ENCODE data around the gene MTARC2.

MTARC2 gene

DNA sequence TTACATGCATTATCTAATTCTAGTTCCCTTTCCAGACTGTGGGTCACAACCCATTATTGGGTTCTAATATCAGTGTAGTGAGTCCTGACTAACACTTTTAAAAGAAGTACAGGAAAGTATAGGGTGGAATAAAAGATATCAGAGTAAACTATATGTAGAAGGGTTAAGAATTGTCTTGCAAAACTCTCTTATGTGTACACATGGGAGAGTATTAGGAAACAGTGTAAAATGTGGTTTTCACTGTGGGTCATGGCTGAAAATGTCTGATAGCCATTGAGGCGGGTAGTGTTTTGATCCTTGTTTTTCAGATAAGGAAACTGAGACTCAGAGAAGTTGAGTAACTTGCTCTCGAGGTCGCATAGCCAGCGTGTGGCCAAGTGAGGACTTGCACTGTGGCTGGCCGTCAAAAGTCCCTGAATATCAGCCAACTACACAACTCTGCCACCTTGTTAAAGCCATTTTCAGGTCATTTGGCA is 20.0 kb downstream of the MTARC2 start:
- no peak for DNase-seq (ENCODE audit: low read depth, low spot score)

DNA sequence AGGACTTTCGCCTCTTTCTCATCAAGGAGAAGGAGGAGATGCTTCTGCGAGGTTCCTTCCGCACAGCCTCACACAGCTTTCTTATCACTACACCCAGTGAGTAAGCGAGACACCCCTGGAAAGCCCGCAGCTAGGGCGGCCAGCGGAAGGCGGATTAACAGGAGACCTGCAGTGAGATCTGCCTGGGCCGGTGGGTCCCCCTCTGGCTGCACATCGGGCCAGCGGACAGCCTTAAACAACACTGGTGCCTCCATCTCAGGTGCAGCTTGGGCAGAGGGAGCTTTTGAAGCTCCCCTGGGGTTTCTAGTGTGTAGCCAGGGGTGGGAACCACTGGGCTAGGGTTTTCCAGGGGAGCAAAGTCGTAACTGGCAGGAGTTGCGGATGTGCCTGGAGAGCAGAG is 21.1 kb downstream of the MTARC2 start:
- DNase-seq (ENCODE audit: low read depth, low spot score): no peak

DNA sequence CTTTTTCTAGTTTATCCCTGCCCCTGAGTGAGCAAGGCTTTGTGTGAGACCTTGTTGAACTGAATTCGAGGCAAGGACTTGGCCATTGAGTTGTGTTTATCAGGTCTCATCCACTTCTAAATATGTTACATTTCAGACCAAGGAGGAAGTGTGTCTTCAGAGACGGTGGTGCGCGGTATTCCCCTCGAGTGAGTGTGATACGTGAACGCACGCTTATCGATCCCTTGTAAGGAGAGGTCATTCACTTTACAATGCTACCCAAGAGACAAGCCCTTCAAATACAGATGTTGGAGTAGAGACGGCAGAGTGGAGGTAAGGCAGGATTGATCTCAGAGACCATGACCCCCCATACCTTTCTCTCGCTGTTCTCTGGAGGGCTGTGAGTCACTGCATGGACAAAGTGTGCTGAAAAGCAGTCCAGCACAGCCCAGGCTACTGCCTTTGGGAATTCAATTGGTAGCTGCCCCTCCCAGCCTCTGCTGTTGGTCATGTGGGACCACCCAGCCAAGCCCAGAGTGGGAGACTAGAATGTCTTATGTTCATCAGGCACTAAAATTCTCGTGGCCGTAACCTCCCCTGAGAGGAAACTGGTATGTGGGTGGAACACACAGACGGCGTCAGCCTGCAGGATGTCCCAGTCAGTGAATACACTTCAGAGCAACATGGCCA is 22.3 kb downstream of the MTARC2 start:
- DNase-seq (ENCODE audit: low read depth, low spot score): no peak

DNA sequence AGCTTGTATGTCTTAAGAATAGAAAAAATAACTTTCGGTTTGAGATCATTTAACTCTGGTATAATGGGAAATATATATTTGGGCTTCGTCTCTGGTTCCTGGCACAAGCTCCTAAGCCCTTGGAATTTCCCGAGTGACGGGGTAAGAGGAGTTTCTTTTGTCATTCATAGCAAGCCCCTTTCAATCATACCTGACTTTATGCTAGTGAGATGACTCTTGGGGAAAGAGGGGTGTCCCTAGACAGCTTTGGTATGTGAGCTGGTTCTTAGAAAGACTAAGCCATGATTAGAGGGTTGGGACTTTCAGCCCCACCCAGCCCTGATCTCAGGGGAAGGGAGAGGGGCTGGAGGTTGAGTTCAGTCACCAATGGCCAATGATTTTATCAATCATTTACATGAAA is 24.7 kb downstream of the MTARC2 start:
- no peak for DNase-seq (ENCODE audit: low read depth, low spot score)

DNA sequence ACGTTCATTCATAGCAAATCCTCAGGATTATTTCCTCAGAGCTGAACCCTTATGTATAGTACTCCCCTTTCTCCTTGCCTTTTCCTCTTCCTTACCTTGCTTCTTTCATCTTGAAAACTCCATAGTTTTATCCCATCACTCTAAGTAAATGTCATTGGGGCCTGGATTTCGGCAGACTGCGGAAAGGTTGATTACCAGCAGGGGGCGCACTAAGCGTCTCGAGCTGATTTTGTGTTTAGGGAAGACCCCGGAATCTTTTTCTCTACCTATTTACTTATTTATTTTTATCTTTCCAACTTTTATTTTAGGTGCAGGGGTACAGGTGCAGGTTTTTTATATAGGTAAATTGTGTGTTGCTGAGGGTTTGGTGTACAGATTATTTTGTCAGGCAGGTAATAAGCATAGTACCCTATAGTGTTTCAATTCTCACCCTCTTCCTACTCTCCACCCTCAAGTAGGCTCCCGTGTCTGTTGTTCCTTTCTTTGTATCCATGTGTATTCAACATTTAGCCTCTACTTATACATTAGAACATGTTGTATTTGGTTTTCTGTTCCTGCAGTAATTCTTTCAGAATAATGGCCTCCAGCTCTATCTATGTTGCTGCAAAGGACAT is 27.2 kb downstream of the MTARC2 start:
- DNase-seq (ENCODE audit: low read depth, low spot score): no peak

DNA sequence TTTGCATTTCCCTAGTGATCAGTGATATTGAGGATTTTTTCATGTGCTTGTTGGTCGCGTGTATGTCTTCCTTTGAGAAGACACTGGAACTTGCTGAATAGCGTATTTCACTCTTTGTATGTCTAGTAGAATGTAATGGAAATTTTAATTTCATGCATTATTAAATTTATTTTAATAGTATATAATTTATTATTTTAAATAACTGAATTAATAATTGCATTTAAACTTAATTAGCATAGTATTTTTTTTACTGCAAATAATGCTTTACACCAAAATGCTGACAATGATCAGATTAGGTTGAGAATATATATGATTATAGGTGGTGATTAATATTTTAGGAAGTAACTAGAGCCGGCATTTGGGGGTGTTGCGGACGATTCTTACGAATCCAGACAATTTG is 28.1 kb downstream of the MTARC2 start:
- no peak for DNase-seq (ENCODE audit: low read depth, low spot score)

DNA sequence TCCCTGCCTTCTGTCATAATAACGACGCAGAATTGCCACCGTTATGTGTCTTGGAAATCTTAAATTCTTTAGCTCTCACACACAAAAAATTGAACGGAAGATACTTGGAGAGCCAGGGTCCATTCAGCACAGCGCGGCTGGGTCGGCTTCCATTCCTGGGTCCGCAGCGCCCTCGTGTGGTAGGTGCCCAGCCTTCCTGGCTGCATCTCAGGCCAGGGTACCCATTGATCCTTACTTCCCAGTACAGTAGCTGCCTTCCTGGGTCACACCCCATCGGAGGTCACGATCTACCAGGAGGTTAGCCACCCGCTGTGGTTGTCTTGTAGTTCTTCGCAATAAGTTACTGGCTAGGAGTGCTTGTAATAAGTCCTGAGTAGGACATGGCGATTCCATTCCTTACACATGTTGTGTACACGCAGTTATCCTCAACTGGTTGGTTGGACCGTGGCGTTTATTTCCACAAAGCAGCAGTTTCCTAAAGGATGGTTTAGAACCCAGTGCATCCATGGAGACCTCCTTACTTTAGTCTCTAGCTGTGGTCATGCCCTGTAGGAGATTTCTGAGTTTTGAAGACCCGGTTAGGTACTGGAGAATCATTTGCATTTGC is 28.7 kb downstream of the MTARC2 start:
- peak; percentile 8 for DNase-seq (ENCODE audit: low read depth, low spot score)

DNA sequence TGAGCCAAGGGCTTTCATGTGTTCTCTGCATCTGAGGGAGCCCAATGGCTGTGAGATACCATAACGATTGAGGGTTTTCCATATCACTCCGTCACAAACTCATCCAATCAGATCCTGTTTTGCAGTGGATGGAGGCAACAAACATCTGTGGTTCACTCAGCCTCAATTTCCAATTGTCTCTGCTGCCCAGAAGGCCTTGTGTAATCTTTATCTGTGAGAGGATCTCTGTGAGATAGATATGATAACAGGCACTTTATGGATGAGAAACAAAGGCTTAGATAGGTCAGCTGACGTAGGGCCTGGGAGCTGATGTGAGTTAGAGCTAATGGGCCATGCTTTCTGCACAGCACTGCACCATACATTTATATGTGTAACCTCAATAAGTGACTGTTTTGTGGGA is 35.3 kb downstream of the MTARC2 start:
- no peak for DNase-seq (ENCODE audit: low read depth, low spot score)

DNA sequence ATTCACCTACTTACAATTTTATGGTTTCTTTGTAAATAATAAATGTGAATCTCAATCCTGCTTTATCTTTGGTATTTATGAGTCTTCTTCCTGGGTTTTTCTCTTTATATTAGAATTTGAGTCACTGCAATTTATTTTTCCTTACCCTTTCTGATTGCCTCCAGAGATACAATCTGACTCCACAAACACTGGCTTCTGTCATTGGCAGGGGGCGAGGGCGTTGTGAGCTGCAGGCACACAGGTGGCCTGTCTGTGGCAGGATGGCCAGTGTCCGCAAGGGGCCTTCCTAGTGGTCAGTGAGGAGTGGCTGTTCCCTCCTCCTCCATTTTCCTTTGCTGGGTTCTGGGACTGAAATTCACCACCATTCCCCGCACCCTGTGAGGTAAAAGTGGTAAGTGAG is 36.6 kb downstream of the MTARC2 start:
- no peak for DNase-seq (ENCODE audit: low read depth, low spot score)

DNA sequence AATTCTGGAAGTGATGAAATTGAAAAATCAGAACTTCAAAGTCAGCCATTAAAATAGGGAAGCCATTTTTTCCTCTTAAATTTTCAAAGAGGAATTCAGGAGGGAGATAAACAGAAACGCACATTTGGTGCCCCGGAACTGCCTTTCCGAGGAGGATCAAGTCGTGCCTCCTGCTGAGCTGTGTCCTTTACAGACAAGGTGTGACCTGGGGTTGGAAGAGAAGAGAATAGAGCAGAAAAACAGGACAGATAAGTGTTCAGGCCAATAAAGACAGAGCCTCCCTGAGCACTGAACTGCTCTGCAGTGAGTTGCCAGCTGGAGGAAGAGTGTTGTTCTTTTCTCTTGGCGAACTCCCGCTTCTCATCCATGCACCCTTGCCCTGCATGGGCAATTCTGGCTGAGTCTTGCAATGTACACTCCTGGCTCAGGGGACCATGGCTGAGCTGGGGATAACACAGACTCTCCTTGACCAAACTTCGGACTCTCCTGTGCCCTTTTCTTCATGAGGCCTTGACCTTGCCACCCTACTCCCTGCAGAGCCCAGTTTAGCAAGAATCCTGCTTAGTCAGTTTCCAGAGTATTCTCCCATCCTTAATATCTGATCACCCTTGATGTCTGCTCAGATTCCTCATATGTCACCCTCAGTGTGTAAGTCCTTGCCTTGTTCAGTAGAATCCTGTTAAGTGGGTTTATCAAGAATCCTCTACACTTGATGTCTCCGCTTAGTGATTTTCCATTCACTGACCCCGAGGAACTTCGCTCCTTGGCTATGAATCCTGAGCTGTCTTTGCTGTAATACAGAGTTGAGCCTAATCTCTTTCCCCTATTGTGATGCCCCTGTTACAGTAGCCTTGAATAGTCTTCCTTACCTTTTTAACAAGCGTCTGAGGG is 37.3 kb downstream of the MTARC2 start:
- DNase-seq (ENCODE audit: low read depth, low spot score): no peak

DNA sequence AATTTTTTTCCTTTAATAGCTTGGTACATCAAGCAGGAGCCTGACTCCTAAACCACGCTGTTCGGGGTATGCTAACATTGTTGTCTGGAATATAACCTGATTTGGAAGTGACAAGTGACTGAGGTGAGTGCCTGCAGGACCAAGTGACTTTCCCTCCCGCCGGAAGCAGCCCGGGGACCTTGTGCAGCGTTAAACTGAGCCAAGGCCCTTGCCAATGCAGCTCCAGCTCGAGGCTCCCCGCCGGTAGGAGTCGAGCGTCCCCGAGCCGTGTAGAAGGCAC is 37.9 kb downstream of the MTARC2 start:
- DNase-seq (ENCODE audit: low read depth, low spot score): no peak

DNA sequence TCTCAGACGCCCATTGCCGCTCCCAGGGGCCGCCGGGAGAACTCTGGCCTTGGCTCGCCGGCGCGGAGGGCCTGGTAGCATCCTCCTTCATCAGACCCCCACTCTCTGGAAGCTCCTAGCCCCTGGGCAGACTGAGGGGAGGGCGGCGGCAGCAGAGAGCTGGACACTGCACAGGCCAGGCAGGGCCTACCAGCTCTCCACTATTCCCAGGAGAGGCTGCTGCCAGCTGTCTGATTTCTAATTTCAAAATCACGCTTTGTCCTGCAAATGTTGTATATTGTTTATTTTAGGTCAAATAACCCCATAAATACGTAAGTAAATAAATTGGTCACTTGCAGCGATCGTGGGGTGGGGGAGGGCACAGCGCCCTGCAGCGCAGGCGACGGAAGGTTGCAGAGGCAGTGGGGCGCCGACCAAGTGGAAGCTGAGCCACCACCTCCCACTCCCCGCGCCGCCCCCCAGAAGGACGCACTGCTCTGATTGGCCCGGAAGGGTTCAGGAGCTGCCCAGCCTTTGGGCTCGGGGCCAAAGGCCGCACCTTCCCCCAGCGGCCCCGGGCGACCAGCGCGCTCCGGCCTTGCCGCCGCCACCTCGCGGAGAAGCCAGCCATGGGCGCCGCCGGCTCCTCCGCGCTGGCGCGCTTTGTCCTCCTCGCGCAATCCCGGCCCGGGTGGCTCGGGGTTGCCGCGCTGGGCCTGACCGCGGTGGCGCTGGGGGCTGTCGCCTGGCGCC is 38.4 kb downstream of the MTARC2 start, which contains the start of gene MTARC1:
Gene MTARC1, plus strand, starts transcription at position 577 of the 732 bp plus-strand sequence. Its CDS starts 32 bp downstream, at position 609.
- no peak for DNase-seq (ENCODE audit: low read depth, low spot score)

DNA sequence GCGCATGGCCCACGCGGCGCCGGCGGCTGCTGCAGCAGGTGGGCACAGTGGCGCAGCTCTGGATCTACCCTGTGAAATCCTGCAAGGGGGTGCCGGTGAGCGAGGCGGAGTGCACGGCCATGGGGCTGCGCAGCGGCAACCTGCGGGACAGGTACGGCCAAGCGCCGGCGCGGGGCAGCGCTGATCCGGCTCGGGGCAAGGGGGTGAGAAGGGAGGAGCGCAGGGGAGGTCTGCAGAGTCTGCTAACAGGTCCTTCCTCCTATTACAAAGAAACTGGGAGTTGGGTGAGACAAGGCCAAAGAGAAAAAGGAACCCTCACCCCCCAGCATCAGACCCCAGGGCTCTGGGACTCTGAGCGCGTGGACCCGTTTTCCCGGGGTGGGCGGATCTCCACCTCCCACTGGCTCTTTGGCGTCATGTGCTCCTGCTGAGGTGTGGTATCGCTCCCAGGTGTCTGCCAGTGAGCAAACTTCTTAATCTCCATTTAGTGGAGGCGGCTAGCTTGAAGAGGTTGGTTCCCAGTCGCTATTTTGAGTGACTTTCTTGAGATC is 39.0 kb downstream of the MTARC2 start:
- DNase-seq (ENCODE audit: low read depth, low spot score): no peak

DNA sequence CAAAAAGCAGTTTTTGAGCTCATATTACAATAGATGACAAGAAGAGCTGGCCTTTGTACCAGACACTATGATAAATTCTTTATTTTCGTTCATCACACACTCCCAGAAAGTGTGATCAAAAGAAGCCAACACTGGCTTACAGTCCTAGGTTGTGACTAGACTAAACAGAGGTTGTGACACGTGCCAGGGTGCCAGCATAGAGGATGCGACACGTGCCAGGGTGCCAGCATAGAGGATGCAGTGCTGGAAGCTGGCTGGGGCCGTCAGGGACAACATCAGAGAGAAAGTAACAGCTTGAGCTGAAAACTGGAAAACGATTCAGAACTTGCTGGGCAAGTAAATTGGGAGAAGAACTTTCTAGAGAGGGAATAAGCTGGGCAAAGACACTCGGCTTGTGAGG is 40.8 kb downstream of the MTARC2 start:
- DNase-seq (ENCODE audit: low read depth, low spot score): no peak

DNA sequence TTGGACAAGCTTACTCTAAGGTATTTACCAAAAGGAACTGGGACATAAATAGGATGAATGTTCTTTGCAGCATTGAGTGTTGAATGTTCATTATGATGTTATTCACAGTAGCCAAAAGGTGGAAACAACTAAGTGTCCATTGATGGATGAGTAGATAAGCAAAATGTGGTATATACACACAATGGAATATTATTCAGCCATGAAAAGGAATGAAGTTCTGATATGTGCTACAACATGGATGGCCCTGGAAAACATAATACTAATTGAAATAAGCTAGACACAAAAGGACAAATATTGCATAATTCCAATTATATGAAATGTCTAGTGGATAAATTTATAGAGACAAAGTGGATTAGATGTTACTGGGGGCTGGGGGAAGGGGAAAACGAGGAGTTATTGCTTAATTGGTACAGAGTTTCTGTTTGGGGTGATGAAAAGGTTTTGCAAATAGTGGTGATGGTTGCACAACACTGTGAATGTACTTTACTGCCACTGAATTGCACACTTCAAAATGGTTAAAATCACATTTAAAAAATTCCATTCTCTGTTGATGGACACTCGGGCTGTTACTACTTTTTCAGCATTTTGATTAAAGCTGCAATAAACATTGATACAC is 41.5 kb downstream of the MTARC2 start:
- no peak for DNase-seq (ENCODE audit: low read depth, low spot score)

DNA sequence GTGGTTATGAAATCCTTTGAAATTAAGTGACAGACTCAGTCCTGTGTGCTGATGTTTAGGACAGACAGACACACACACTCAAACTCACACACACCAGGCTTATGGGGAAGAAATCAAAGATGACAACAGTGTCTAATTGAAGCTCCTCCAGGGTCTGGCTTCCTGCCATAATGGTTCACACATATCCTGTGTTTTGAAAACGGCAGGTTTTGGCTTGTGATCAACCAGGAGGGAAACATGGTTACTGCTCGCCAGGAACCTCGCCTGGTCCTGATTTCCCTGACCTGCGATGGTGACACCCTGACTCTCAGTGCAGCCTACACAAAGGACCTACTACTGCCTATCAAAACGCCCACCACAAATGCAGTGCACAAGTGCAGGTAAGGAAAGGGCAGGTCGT is 43.2 kb downstream of the MTARC2 start:
- no peak for DNase-seq (ENCODE audit: low read depth, low spot score)

DNA sequence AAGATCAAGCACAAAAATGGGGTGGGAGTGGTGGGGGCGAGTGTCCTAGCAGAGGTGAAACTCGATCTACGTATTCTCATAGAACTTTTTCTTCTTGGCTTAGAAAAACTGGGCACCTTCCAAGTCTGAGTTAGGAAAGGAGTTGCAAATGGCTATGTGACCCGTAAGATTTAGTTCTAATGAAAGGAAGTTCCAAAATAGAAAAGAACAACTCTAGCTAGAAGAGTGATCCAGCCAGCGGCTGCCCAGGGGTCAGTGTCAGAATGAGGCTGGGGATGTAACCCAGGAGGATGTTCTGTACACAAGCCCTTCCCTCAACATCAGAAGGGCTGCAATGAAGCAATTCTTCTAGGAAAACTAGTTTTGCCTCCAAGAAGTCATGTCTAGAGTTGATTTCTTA is 43.8 kb downstream of the MTARC2 start:
- DNase-seq (ENCODE audit: low read depth, low spot score): no peak

DNA sequence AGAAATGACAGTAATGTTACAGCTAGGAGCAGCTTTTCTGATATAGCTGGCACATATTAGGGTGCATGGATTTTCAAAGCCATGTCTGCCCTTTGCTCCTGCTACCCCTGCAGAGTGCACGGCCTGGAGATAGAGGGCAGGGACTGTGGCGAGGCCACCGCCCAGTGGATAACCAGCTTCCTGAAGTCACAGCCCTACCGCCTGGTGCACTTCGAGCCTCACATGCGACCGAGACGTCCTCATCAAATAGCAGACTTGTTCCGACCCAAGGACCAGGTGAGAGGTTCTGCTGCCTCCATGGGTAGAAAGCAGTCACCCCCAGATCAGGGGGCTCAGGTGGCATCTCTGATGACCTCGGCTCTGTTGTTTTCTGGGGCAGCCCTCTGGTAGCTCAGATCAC is 48.4 kb downstream of the MTARC2 start:
- DNase-seq (ENCODE audit: low read depth, low spot score): no peak

DNA sequence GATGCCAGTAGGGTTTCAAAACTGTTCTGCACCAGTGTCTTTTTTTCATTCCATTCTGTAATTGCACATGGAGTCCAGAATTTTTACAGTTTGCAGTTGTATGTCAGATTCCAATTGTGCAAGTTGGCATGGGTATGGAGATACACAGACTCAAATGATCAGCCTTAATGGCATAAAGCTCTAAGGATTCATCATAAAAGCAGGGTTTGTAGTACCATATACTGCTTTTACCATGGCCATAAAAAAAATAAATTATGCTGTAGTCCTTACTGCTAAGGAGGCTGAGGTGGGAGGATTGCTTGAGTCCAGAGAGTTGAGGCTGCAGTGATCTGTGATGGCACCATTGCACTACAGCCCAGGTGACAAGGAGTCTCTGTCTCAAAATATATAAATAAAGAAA is 48.9 kb downstream of the MTARC2 start:
- DNase-seq (ENCODE audit: low read depth, low spot score): no peak

DNA sequence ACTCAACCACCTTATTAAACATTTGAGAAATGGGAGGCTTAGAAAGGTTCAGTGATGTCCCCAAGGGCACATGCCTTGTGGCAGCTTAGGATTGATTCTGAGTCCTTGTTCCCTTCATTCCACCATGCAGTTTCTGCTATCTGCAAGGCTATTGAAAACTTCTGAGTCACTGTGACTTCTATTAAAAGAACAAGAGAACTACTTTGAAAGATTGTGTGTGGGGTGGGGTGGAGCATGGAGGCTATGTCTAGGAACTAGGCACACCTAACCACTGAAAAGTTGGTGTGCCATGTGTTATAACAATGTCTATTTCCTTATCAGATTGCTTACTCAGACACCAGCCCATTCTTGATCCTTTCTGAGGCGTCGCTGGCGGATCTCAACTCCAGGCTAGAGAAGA is 49.4 kb downstream of the MTARC2 start:
- DNase-seq (ENCODE audit: low read depth, low spot score): no peak

DNA sequence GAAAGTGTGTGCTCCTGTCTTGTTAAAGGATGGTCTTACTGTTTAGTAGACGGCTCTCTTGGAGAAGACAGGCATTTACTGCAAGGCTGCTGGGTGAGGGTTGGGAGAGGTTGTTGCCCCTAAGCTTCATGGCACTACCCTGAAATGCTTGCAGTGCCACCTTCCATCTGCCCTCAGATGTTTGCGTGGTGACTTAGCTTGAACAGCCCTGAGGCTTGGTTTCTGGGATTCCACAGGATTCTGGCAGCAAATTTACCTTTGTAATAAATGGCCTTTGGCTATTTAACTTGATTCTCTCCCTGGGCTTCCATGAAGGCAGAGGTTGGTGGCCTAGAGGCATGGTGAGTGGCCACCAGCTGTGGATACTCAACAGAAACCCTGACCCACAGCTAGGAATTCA is 50.2 kb downstream of the MTARC2 start:
- no peak for DNase-seq (ENCODE audit: low read depth, low spot score)
